Measurements from ENCODE around the gene FBXW5.

- TF ChIP-seq TAF1 (IDR thresholded peaks at IDR 0.05; ENCODE audit: borderline replicate concordance, insufficient read depth, low read length) = no peak
- no peak for TF ChIP-seq POLR2AphosphoS5 (IDR thresholded peaks at IDR 0.05; ENCODE audit: low read depth, low read length)
- TF ChIP-seq SIN3A (IDR thresholded peaks at IDR 0.05; ENCODE audit: borderline replicate concordance, insufficient read depth, low read length) = no peak
These were observed 19.2 kb upstream of the FBXW5 start for GRCh38 chr9:136963751-136964150.
